IMR-90 (cell line): Measurements from ENCODE around the gene DCC. TPM values are rescaled to one million over a fixed set of nuclear protein-coding genes. Genes with fewer than 3 reads are reported as not detected.

ENCODE experiments used
- ATAC-seq: fragments of 200-7000 bp; cut with Tn5 transposase; 2 replicates; pipeline ENCODE4 v1.9.1; 2020; ENCODE audit warnings: low read depth, mild to moderate bottlenecking, moderate library complexity
- BruUV-seq: library from RNA; stranded (reverse); fragments of 400-500 nt; replicated peaks from 2 replicates; lab custom pipeline; 2021; lab: Mats Ljungman, UMichigan
- CTCF ChIA-PET: fragments of 300-600 bp; formaldehyde crosslinking; extraction: SDS; loops from one replicate; lab custom pipeline; 2021; ENCODE audit warnings: antibody characterized with exemption; lab: Yijun Ruan, JAX
- POLR2A ChIA-PET: fragments of 300-600 bp; sonication (Branson Sonifier 250); formaldehyde crosslinking; loops from one replicate; lab custom pipeline; 2022; ENCODE audit warnings: antibody characterized with exemption; ENCODE audit not compliant: unreplicated experiment; lab: Charles Lee
- DNase-seq: peaks from one replicate; pipeline ENCODE4 v3.0.0; 2013
- H2AFZ ChIP-seq: replicated peaks from 2 replicates; pipeline ENCODE3; 2013; ENCODE audit warnings: low read length, mild to moderate bottlenecking; ENCODE audit not compliant: poor library complexity
- H2AK5ac ChIP-seq: 2 replicates; pipeline ENCODE4 v1.6.1; 2013; ENCODE audit warnings: low read depth, low read length, inconsistent platforms
- H2AK9ac ChIP-seq: replicated peaks from 2 replicates; pipeline ENCODE3; 2013; ENCODE audit warnings: mild to moderate bottlenecking, low read depth, low read length, moderate library complexity; ENCODE audit not compliant: poor library complexity
- H2BK120ac ChIP-seq: 2 replicates; pipeline ENCODE4 v1.6.1; 2013; ENCODE audit warnings: low read depth, low read length, inconsistent platforms
- H2BK15ac ChIP-seq: 3 replicates; pipeline ENCODE4 v1.6.1; 2013; ENCODE audit warnings: low read depth, low read length, inconsistent platforms
- H2BK20ac ChIP-seq: 2 replicates; pipeline ENCODE4 v1.6.1; 2013; ENCODE audit warnings: low read depth, mild to moderate bottlenecking, inconsistent platforms, low read length, moderate library complexity
- H2BK5ac ChIP-seq: 2 replicates; pipeline ENCODE4 v1.6.1; 2013; ENCODE audit warnings: mild to moderate bottlenecking, low read depth, low read length, inconsistent platforms; ENCODE audit not compliant: poor library complexity, severe bottlenecking
- H3K14ac ChIP-seq: replicated peaks from 2 replicates; pipeline ENCODE4 v1.6.1; 2013; ENCODE audit warnings: low read depth, low read length, inconsistent platforms
- H3K18ac ChIP-seq: 2 replicates; pipeline ENCODE4 v1.6.1; 2013; ENCODE audit warnings: low read depth, low read length, control low read depth
- H3K23ac ChIP-seq: 2 replicates; pipeline ENCODE4 v1.6.1; 2013; ENCODE audit warnings: low read depth, low read length, inconsistent platforms
- H3K27ac ChIP-seq: 2 replicates; pipeline ENCODE4 v1.5.1; 2013; ENCODE audit warnings: mild to moderate bottlenecking, control low read depth, low read length; ENCODE audit not compliant: insufficient read depth
- H3K27me3 ChIP-seq: 2 replicates; pipeline ENCODE4 v1.6.1; 2013; ENCODE audit warnings: low read length; ENCODE audit not compliant: control insufficient read depth, insufficient read depth
- H3K36me3 ChIP-seq: 2 replicates; pipeline ENCODE4 v1.6.1; 2013; ENCODE audit warnings: low read length, mixed read lengths; ENCODE audit not compliant: control insufficient read depth, insufficient read depth
- H3K4ac ChIP-seq: 2 replicates; pipeline ENCODE4 v1.6.1; 2013; ENCODE audit warnings: low read depth, low read length, inconsistent platforms
- H3K4me1 ChIP-seq: 2 replicates; pipeline ENCODE4 v1.6.1; 2013; ENCODE audit warnings: low read length, mixed read lengths; ENCODE audit not compliant: control insufficient read depth, insufficient read depth
- H3K4me2 ChIP-seq: 2 replicates; pipeline ENCODE4 v1.6.1; 2013; ENCODE audit warnings: low read depth, mild to moderate bottlenecking, control low read depth, low read length, moderate library complexity
- H3K4me3 ChIP-seq: 2 replicates; pipeline ENCODE4 v1.5.1; 2013; ENCODE audit warnings: low read depth, mild to moderate bottlenecking, control low read depth, low read length, moderate library complexity; ENCODE audit not compliant: insufficient read depth
- H3K56ac ChIP-seq: 2 replicates; pipeline ENCODE4 v1.6.1; 2013; ENCODE audit warnings: low read length, inconsistent platforms; ENCODE audit not compliant: insufficient read depth; ENCODE audit errors: extremely low read depth
- H3K79me1 ChIP-seq, 2 experiments: 2 replicates each; pipeline ENCODE4 v1.6.1; 2013; ENCODE audit warnings: low read length in 2 of 2, inconsistent platforms in 1 of 2, low read depth in 1 of 2
- H3K9ac ChIP-seq: 2 replicates; pipeline ENCODE4 v1.6.1; 2013; ENCODE audit warnings: low read depth, low read length, control low read depth
- H3K9me1 ChIP-seq: 2 replicates; pipeline ENCODE4 v1.6.1; 2013; ENCODE audit warnings: low read length, inconsistent platforms; ENCODE audit not compliant: insufficient read depth
- H3K9me3 ChIP-seq: 2 replicates; pipeline ENCODE4 v1.6.1; 2013; ENCODE audit warnings: low read length; ENCODE audit not compliant: control insufficient read depth, insufficient read depth
- H4K20me1 ChIP-seq: 2 replicates; pipeline ENCODE4 v1.6.1; 2013; ENCODE audit warnings: low read length, inconsistent platforms; ENCODE audit not compliant: insufficient read depth
- H4K5ac ChIP-seq: 2 replicates; pipeline ENCODE4 v1.6.1; 2013; ENCODE audit warnings: mild to moderate bottlenecking, low read depth, low read length, control low read depth
- H4K8ac ChIP-seq, 2 experiments: 2 replicates each; pipeline ENCODE4 v1.6.1; 2013; ENCODE audit warnings: low read depth in 2 of 2, low read length in 2 of 2, control low read depth in 1 of 2, inconsistent platforms in 1 of 2
- H4K91ac ChIP-seq: 2 replicates; pipeline ENCODE4 v1.6.1; 2013; ENCODE audit warnings: low read depth, low read length, inconsistent platforms; ENCODE audit not compliant: insufficient read depth
- BHLHE40 ChIP-seq: fragments of 150-350 bp; IDR thresholded peaks from 2 replicates; pipeline ENCODE4 v1.6.1; 2016; ENCODE audit warnings: mild to moderate bottlenecking, low read depth, low read length
- CEBPB ChIP-seq: IDR thresholded peaks from 2 replicates; pipeline ENCODE4 v1.6.1; 2012; ENCODE audit warnings: low read depth, low read length, improper control_type of control experiment
- CHD1 ChIP-seq: IDR thresholded peaks from 2 replicates; pipeline ENCODE4 v1.6.1; 2012; ENCODE audit warnings: low read depth, low read length, improper control_type of control experiment
- ELK1 ChIP-seq: fragments of 150-350 bp; IDR thresholded peaks from 2 replicates; pipeline ENCODE4 v1.6.1; 2016; ENCODE audit warnings: low read depth, mild to moderate bottlenecking, low read length, moderate library complexity, borderline replicate concordance
- FOS ChIP-seq: fragments of 150-350 bp; IDR thresholded peaks from 2 replicates; pipeline ENCODE4 v1.6.1; 2016; ENCODE audit warnings: low read depth, low read length
- MAFK ChIP-seq: IDR thresholded peaks from 2 replicates; pipeline ENCODE4 v1.6.1; 2012; ENCODE audit warnings: low read depth, low read length, improper control_type of control experiment
- MAZ ChIP-seq: IDR thresholded peaks from 2 replicates; pipeline ENCODE4 v1.6.1; 2012; ENCODE audit warnings: low read depth, mild to moderate bottlenecking, low read length, improper control_type of control experiment, moderate library complexity, borderline replicate concordance
- MXI1 ChIP-seq: IDR thresholded peaks from 2 replicates; pipeline ENCODE4 v1.6.1; 2012; ENCODE audit warnings: low read depth, mild to moderate bottlenecking, low read length, moderate library complexity, borderline replicate concordance
- NFE2L2 ChIP-seq: fragments of 150-350 bp; IDR thresholded peaks from 2 replicates; pipeline ENCODE4 v1.6.1; 2016; ENCODE audit warnings: low read depth, mild to moderate bottlenecking, low read length
- POLR2A ChIP-seq: IDR thresholded peaks from 2 replicates; pipeline ENCODE4 v1.6.1; 2012; ENCODE audit warnings: mild to moderate bottlenecking, low read depth, low read length
- RAD21 ChIP-seq: IDR thresholded peaks from 2 replicates; pipeline ENCODE4 v1.6.1; 2012; ENCODE audit warnings: low read length, improper control_type of control experiment
- RCOR1 ChIP-seq: IDR thresholded peaks from 2 replicates; pipeline ENCODE4 v1.6.1; 2012; ENCODE audit warnings: mild to moderate bottlenecking, low read length, improper control_type of control experiment; ENCODE audit not compliant: insufficient replicate concordance
- RFX5 ChIP-seq: IDR thresholded peaks from 2 replicates; pipeline ENCODE4 v1.8.0; 2012; ENCODE audit warnings: low read depth, mild to moderate bottlenecking, low read length, moderate library complexity
- SMC3 ChIP-seq: fragments of 150-350 bp; IDR thresholded peaks from 2 replicates; pipeline ENCODE4 v1.6.1; 2016; ENCODE audit warnings: low read depth, mild to moderate bottlenecking, antibody characterized with exemption, low read length, moderate library complexity
- WGBS, 2 experiments: methylation state at CpG; one replicate each; pipeline versions ENCODE4 v1.1.5 to v1.1.7; 2013; ENCODE audit warnings: missing lambda C conversion rate in 2 of 2; ENCODE audit not compliant: insufficient read length in 1 of 2; ENCODE audit errors: extremely low coverage in 2 of 2; 5-methylcytosine and 5-hydroxymethylcytosine counted together
- dilution Hi-C: fragments of 300-500 bp; cut with HindIII; formaldehyde crosslinking; loops from one replicate; pipeline ENCODE4 v1.14.3; 2018; ENCODE audit warnings: low sequenced_read_pairs; ENCODE audit not compliant: unreplicated experiment
- in situ Hi-C: fragments of 300-500 bp; cut with MboI; formaldehyde crosslinking; loops from 3 replicates; pipeline ENCODE4 v1.14.3; 2019; ENCODE audit warnings: low sequenced_read_pairs, inconsistent platforms, mixed read lengths
- intact Hi-C: fragments of 100-400 bp; cut with micrococcal nuclease; formaldehyde crosslinking; loops from 2 replicates; pipeline ENCODE4 v1.10.0; 2022
- polyA plus RNA-seq, 3 experiments: library from polyadenylated mRNA; depleted of rRNA; stranded (reverse); fragments of >200 nt; gene quantifications; 2 replicates each; pipeline ENCODE4 v1.2.3, GENCODE V29; 2012; ENCODE audit warnings: low replicate concordance in 1 of 3
- total RNA-seq: library from RNA; depleted of rRNA; stranded (reverse); fragments of >200 nt; gene quantifications from 2 replicates; pipeline ENCODE4 v1.2.3, GENCODE V29; 2012
- TF ChIP-seq, protein P1 (sequence below): conservative IDR thresholded peaks from 2 replicates; pipeline ENCODE4 v1.5.1; 2012; ENCODE audit warnings: mild to moderate bottlenecking, low read depth, low read length, improper control_type of control experiment
- TF ChIP-seq, protein P2 (sequence below): fragments of 150-350 bp; IDR thresholded peaks from 2 replicates; pipeline ENCODE4 v1.6.1; 2017; ENCODE audit warnings: mild to moderate bottlenecking, antibody characterized with exemption, low read length, low read depth

Gene DCC
- total and polyA plus RNA-seq, 2 of the 4 experiments (the other 2 are of a cell fraction): 0.31 to 0.54 TPM

DNA sequence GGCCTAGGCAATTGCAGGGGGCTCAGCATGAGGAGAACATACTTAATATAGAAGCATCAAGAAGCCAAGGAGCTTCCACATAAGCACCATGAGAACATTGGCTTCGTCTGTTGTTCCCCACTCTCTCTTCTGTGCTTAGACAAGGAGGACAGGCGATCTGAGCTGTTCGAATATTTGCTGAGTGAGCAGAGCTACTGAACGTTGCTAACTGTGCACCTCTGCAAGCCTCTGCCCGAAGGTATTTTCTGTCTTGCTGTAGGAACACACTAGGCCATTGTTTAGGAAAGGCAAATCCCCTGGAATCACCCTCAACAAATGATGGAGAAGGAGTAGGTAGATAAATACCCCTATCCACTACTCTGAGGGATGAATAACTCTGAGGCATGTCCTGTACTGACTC lies 813.8 kb downstream of the DCC start:
- no TSS peak for BruUV-seq
- DNase-seq: no peak
- Histone ChIP-seq H2AFZ (no peak overlapping the region), H3K9me3 (peaks cover 20% of the 10 kb centered on the region), H2BK15ac (no peak overlapping the region), H4K8ac (no peak overlapping the region), H3K4me1 (no peaks in the 10 kb centered on the region), H2BK120ac (no peak overlapping the region), H3K4ac (no peak overlapping the region), H2AK5ac (no peak overlapping the region), H2BK5ac (no peak overlapping the region), H3K79me1 (no peaks in the 10 kb centered on the region), H3K14ac (no peak overlapping the region), H4K20me1 (no peaks in the 10 kb centered on the region), H2BK20ac (no peak overlapping the region), H2AK9ac (no peak overlapping the region), H3K18ac (no peak overlapping the region), H3K23ac (no peak overlapping the region), H4K5ac (no peak overlapping the region), H3K56ac (no peak overlapping the region), H3K9ac (no peak overlapping the region), H3K27me3 (no peaks in the 10 kb centered on the region), H3K4me2 (no peak overlapping the region), H4K91ac (no peak overlapping the region), H3K36me3 (no peaks in the 10 kb centered on the region), H3K4me3 (no peak overlapping the region), H3K27ac (no peak overlapping the region), H3K9me1 (no peaks in the 10 kb centered on the region)
- TF ChIP-seq POLR2A: no peak
- TF ChIP-seq MXI1: no peak
- TF ChIP-seq SMC3: no peak
- TF ChIP-seq, protein P1, sequence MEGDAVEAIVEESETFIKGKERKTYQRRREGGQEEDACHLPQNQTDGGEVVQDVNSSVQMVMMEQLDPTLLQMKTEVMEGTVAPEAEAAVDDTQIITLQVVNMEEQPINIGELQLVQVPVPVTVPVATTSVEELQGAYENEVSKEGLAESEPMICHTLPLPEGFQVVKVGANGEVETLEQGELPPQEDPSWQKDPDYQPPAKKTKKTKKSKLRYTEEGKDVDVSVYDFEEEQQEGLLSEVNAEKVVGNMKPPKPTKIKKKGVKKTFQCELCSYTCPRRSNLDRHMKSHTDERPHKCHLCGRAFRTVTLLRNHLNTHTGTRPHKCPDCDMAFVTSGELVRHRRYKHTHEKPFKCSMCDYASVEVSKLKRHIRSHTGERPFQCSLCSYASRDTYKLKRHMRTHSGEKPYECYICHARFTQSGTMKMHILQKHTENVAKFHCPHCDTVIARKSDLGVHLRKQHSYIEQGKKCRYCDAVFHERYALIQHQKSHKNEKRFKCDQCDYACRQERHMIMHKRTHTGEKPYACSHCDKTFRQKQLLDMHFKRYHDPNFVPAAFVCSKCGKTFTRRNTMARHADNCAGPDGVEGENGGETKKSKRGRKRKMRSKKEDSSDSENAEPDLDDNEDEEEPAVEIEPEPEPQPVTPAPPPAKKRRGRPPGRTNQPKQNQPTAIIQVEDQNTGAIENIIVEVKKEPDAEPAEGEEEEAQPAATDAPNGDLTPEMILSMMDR: no peak
- TF ChIP-seq BHLHE40: no peak
- TF ChIP-seq NFE2L2: no peak
- no peak for TF ChIP-seq ELK1
- TF ChIP-seq RAD21: no peak
- TF ChIP-seq, protein P2, sequence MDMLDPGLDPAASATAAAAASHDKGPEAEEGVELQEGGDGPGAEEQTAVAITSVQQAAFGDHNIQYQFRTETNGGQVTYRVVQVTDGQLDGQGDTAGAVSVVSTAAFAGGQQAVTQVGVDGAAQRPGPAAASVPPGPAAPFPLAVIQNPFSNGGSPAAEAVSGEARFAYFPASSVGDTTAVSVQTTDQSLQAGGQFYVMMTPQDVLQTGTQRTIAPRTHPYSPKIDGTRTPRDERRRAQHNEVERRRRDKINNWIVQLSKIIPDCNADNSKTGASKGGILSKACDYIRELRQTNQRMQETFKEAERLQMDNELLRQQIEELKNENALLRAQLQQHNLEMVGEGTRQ: no peak
- no peak for TF ChIP-seq RCOR1
- TF ChIP-seq MAFK: no peak
- no peak for TF ChIP-seq RFX5
- TF ChIP-seq MAZ: no peak
- TF ChIP-seq FOS: no peak
- TF ChIP-seq CEBPB: no peak
- no peak for TF ChIP-seq CHD1
- CTCF ChIA-PET: no interaction called here
- POLR2A ChIA-PET: no interaction called here
- no peak for ATAC-seq
- in situ Hi-C loops: no loop called here
- intact Hi-C loops: no loop called here
- no CpG with 5 or more reads among the region's 5 CpGs for WGBS, 2 experiments
- dilution Hi-C loops: no loop called here
